GM18951 (cell line): ENCODE measurements around the gene DSTN.

Experiments
- POLR2A ChIP-seq: IDR thresholded peaks from 4 replicates; pipeline ENCODE4 v1.6.1; 2011; ENCODE audit warnings: mild to moderate bottlenecking; ENCODE audit not compliant: insufficient read length, insufficient read depth; ENCODE audit errors: extremely low read depth
- in situ Hi-C: fragments of 300-500 bp; cut with MboI; formaldehyde crosslinking; loops from one replicate; pipeline ENCODE4 v1.12.0; 2022; ENCODE audit warnings: low sequenced_read_pairs, mixed read lengths, inconsistent platforms; ENCODE audit not compliant: unreplicated experiment

DSTN gene

DNA sequence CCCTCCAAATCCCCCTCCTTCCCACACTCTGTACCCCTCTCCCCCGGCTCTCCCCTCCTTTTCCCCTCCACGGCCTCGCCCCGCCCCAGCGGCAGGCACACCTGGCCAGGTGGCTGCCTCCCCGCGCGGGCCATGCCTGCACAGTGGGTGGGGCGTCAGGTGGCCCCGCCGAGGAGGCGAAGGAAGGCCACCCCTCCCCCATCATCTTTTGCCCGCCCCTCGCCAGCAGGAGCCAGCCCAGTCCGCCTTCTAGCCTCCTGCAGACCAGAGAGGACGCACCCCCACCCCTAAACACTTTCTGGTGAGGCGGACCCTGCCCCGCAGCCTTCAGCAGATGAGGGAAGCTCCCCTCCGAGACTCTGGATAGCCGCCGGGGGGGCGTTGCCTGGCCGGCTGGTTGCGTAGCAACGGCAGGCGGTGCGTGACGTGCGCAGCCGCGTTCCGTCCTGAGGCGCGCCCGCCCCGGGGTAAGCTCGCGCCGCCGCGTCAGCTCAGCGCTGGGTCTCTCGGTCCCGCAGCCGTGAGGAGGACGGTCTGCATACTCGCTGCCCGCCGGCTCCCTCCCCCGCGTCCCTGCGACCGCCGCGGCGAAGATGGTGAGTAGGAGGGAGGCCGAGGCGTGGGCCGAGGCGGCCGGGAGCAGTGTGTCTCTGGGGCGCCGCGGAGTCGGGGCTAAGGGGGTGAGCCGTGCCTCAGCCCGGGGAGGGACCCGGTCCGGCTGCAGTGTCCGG, at the start of gene DSTN:
DSTN (plus strand) TSS at position 460 of the 731 bp plus-strand sequence; CDS start at position 594, 134 bp downstream.
- in situ Hi-C loops: no loop called here
- TF ChIP-seq POLR2A: peak; percentile 73

DNA sequence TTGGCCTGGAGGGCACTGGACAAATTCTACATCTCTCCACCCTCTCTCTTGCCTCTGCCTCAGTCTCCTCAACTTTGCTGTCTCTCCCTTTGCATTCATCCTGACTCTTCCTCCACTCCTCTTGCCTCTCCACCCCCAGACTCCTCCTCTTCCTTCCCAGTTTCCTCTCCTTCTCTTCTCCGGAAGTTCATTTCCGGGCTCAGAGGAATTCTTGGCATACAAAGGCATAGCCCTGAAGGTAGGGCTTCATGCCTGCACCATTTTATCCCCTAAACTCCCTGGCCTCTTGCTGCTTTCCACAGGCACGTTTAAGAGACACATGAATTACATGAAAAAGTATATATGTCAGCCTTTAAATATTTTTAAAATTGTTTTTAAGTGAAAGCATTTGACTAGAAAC, 49.3 kb upstream of the DSTN start:
- in situ Hi-C loops: no loop called here
- no peak for TF ChIP-seq POLR2A

GRCh38 chr20:17522528-17522927, 47.3 kb upstream of the DSTN start:
- TF ChIP-seq POLR2A: no peak
- in situ Hi-C loops: no loop called here

- TF ChIP-seq POLR2A: no peak
- in situ Hi-C loops: no loop called here
Measured at GRCh38 chr20:17523326-17523725, 46.5 kb upstream of the DSTN start.

DNA sequence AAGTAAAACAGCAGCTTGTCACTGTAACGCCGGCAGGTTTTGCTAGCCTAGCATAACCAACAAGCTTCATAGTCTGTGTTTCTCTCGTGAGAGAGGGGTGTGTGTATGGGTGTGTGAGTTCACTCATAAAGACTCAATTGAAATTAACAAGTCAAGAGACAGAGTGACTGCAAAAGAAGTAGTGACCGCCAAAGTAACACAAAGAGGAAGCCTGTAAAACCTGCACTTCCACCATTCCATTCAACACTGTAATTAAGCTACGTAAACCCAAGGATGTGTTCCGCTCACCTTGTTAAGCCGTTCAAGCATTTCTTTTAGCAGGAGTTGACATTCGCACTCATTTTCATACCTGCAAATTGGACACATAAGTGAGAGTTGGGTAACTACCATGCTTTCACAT, 45.3 kb upstream of the DSTN start:
- in situ Hi-C loops: no loop called here
- no peak for TF ChIP-seq POLR2A

DNA sequence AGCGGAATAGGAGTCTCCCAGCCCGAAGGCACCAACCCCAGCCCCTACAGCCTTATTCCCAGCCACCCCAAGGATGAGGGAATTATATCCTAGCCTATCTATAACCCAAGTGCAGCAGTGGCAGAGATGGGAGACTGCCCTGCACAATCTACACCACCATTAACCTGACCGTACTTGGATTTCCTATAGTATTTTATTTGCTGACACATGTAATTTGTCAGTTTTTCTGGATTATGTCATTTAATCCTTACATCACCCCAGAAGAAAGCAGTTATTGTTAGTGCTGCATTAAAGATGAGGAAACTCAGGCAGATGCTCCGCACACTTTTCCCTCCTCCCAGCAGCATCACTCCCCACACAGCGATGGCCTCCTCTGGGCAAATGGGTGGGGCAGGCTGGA, 44.7 kb upstream of the DSTN start:
- TF ChIP-seq POLR2A: no peak
- in situ Hi-C loops: no loop called here

GRCh38 chr20:17525650-17526049, 44.2 kb upstream of the DSTN start:
- in situ Hi-C loops: no loop called here

GRCh38 chr20:17529586-17529985, 40.3 kb upstream of the DSTN start:
- in situ Hi-C loops: no loop called here
- no peak for TF ChIP-seq POLR2A

More at GRCh38 chr20:17525650-17526049, 44.2 kb upstream of the DSTN start:
- TF ChIP-seq POLR2A: no peak

GRCh38 chr20:17530153-17530552, 39.7 kb upstream of the DSTN start:
- in situ Hi-C loops: loop anchor here (10.0 kb wide), 1 partner anchor 95 kb away; no protein-coding TSS in a partner anchor

DNA sequence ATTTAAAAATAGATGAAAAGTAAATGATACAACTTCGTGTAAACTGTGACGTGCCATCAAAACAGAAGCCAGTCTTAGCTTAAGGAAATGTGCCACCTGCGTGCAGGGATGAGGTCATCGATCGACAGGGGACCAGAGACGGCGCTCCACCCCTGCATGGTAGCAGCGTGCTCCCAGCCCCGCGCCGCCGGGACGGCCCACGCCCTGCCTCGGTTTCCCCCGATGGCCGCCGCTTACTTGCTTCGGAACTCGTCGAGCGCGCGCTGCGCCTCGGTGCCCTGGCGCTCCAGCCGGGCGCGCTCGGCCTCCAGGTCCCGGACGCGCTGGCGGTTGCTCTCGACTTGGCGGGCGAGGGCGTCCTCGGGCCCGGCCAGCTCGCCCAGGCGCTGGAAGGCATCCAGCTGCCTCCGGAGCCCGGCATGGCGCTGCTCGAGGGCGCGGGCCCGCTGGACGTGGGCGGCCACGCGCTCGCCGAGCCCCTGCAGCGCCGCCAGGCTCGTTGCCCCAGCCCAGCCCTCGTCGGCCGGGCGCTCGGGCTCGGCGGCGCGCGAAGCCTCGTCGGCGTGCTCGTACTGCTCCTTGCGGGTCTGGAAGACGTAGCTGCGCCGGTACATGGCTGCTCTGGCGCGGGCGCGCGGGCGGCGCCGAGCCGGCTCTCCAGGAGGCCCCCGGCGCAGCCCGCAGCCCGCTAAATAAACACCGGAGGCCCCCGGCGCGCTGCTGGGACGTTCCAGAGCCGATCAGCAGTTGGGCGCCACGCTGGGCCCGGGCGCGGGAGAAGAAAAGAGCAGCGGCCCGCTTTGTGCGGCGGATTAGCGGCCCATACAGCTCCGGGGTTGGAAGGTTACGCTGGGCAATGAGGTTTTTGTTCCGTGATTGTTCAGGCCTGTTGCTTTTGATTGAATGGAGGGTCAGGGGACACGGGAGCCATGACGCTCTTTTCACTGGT, 38.9 kb upstream of the DSTN start, which contains the start of gene BFSP1:
BFSP1 (minus strand) TSS at position 664 of the 949 bp plus-strand sequence; CDS start at position 614, 50 bp downstream.
- TF ChIP-seq POLR2A: no peak
- in situ Hi-C loops: loop anchor here (10.0 kb wide), 1 partner anchor 94 kb away; no protein-coding TSS in a partner anchor

More at GRCh38 chr20:17530153-17530552, 39.7 kb upstream of the DSTN start:
- TF ChIP-seq POLR2A: no peak

DNA sequence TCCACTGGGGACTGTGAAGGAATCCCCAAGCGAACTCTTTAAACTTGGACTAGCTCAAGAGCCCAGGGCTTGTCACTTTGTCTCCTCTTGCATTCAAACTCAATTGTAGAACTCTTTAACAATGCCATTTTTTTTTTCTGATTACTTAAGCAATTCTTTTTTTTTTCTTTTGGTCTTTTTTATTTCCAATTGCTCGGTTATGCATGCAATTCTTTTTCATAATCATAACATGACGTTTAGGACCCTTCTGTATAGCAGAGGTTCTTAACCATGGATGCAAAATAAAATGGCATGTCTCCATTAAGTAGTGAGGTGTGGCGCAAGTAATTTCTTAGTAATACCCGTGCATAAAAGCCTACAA, 38.2 kb upstream of the DSTN start:
- TF ChIP-seq POLR2A: no peak
- in situ Hi-C loops: loop anchor here (10.0 kb wide), 1 partner anchor 93 kb away; no protein-coding TSS in a partner anchor

GRCh38 chr20:17533396-17533795, 36.5 kb upstream of the DSTN start:
- in situ Hi-C loops: loop anchor here (10.0 kb wide), 1 partner anchor 91 kb away; no protein-coding TSS in a partner anchor
- TF ChIP-seq POLR2A: no peak

GRCh38 chr20:17534077-17534476, 35.8 kb upstream of the DSTN start:
- TF ChIP-seq POLR2A: no peak
- in situ Hi-C loops: loop anchor here (10.0 kb wide), 1 partner anchor 91 kb away; no protein-coding TSS in a partner anchor

- in situ Hi-C loops: loop anchor here (10.0 kb wide), 1 partner anchor 88 kb away; no protein-coding TSS in a partner anchor
- TF ChIP-seq POLR2A: no peak
Measured at GRCh38 chr20:17536944-17537444, 32.9 kb upstream of the DSTN start.
